GM21576 (cell line): ENCODE data around the gene TBX6.

ENCODE experiments used
- ATAC-seq: cut with Tn5 transposase; IDR thresholded peaks from one replicate; pipeline ENCODE4 v1.9.1; 2021; ENCODE audit warnings: mild to moderate bottlenecking, moderate library complexity; ENCODE audit not compliant: unreplicated experiment

TBX6 gene

GRCh38 chr16:30113711-30114333, 22.1 kb upstream of the TBX6 start:
- ATAC-seq: no peak

GRCh38 chr16:30113031-30113710, 21.4 kb upstream of the TBX6 start, which contains the start of gene GDPD3:
Gene GDPD3 (minus strand): TSS chr16:30113537. CDS start chr16:30113478, 59 bp downstream.
- no peak for ATAC-seq

GRCh38 chr16:30112197-30113030, 20.7 kb upstream of the TBX6 start:
- no peak for ATAC-seq

- no peak for ATAC-seq
Observed at GRCh38 chr16:30110661-30111060, 18.9 kb upstream of the TBX6 start.

DNA sequence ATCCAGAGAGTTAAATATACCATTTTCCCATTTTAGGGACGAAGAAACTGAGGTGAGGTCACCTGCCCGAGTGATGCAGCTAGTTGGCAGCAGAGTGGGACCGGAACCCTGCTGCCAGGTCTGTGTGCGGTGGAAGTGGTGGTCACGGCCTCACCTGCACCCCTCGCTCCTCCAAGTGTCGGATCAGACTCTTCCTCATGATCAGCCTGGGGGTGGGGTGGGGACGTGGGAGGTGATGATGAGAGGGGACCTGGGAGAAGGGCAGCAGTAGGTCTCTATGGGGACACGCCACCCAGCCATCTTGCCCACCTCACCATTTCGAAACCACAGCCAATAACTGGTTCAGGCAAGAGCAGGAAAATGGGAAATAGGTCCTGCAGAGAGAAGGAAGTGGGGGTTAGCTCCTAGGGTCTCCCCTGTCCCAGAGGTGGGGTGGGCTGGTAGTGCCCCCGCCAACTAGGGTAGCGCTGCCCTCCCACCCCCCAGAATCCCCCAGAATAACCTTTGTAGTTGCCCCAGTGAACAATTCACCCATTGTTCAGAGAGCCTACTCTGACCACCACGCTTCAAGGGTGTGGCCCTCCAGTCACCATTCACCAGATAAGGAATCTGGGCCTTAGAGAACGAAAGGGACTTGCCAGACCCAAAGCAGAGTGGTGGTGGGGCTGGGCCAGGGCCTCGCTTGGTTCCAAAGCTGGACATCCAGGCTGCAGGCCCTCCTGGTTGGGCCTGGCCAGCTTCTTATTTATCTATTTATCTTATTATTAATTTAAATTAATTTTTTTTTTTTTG, 16.5 kb upstream of the TBX6 start:
- ATAC-seq: no peak

- no peak for ATAC-seq
Observed at GRCh38 chr16:30104492-30104891, 12.8 kb upstream of the TBX6 start.

DNA sequence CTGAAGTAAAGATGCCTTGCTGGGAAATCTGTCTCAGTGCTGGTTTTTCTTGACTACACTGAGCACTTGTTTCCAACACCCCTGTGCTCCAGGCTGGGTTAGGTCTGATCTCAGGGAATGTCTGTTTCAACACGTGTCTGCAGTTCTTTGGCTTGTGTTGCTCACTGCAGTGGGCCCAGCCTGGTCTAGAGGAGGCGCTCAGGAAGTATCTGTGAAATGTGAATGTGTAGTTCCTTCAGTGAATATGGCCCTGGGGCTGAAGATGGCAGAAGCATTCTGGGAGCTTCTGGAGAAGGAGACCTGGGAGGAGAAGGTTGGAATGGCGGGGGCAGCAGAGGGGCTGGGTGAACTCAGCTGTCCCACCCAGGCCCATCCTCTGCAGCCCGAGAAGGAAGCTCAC, 12.4 kb upstream of the TBX6 start:
- no peak for ATAC-seq

DNA sequence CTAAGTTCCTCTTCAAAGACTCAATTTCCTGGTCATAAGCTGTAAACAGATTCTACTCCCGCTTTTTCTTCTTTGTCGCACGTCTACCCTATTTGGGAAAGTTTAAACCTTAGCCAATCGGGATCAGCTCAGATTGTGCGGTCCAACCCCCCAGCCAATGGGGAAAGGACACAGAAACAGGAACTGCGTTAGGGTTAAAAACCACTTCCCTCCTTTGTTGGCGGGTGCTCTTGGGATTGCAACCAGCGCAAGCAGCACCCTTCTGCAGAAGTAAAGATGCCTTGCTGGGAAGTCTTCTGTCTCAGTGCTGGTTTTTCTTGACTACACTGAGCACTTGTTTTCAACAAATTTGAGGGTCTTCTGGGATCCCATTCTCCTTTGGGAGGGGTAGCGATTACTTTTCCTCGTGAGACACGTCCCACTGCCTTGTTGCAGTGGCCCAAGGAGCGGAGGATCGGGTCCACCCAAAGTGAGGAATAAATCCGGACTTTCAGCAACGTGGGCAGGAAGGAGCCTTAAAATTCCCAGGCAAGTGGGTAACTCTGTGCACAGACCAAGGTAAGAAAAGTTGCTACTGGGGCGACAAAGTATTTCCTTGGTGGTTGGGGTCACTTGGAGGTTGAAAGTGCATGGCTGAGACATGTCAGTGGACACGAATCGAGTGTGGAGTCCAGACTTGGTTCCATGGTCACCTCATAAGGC, 5.3 kb upstream of the TBX6 start:
- ATAC-seq: no peak

DNA sequence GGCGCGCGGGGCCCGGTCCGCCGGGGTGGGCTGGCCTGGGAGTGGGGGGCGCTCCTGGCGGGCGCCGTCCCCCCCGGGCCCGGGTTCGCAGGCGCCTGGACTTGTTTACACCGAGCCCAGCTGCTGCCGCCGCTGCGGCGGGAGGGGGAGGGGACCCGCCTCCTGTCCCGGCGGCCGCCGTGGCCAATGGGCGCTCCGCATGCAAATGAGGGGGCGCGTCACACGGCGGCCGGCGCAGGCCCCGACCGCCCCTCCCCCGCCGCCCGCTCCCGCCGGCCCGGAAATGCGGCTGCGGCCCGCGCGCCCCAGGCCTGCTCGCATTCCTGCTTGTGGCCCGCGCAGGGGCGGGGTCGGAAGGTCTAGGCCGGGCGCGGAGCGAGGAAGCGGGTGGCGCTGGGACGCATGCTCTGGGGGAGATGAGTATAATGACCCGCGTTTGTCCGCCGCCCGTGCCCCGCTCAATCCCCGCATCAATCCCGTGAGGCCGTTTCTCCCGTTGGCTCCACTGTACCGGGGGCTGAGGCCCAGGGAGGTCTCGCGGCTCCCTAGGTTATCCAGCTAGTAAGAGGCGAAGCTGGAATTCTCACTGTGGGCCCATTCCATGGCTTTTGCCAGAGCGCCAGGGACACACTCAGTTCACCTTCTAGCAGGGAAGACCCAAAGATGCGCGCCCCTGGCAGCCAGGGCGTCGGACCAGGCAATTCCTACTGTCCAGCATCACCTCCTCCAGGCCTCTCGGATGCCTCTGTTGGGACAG, 4.6 kb upstream of the TBX6 start, which contains the start of gene YPEL3:
TSS of gene YPEL3 (minus strand) at position 109 of the 757 bp plus-strand sequence. CDS start 731 bp downstream, outside the sequence.
- peak; percentile 29 for ATAC-seq

- ATAC-seq: no peak
Observed at GRCh38 chr16:30095166-30096078, 3.7 kb upstream of the TBX6 start.

- no peak for ATAC-seq
Observed at GRCh38 chr16:30094541-30095165, 2.9 kb upstream of the TBX6 start.

DNA sequence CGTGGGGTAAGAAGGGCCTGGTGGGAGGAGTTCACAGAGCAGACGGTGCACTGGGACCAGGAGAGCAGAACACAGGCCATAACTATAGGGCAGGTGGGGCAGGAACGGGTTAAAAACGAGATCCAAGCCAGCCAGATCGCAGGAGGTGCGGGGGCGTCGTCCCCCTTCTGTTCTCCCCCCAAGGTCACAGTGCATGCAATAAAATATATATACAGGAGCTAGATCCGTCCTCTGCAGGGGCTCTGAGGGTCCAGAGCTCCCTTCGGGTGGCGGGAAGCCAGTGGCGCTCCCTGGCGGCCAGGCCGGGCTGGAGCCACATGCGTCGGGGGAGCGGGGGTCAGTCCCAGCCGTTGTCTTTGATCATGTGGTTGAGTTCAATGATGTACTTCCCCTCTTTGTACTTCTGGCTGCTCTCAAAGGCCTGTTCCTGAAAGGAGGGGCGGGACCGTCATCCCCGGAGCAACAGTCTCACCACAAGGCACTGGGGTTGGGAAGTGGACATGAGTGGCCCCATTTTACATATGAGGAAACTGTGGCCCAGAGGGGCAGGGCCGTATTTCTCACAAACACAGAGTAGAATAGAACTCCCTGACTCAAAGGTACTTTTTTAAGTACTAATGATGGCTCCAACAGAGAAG, 768 bp upstream of the TBX6 start:
- peak; percentile 36 for ATAC-seq

- no peak for ATAC-seq
Observed at GRCh38 chr16:30090610-30091331, 953 bp downstream of the TBX6 start.

- ATAC-seq: no peak
Observed at GRCh38 chr16:30088832-30089624, 2.7 kb downstream of the TBX6 start.

- no peak for ATAC-seq
Observed at GRCh38 chr16:30088237-30088831, 3.4 kb downstream of the TBX6 start.
